GM19395 (cell line): ENCODE measurements around the gene ARHGEF11.

ENCODE experiments used
- ATAC-seq: cut with Tn5 transposase; IDR thresholded peaks from one replicate; pipeline ENCODE4 v1.9.1; 2021; ENCODE audit warnings: mild to moderate bottlenecking, moderate library complexity; ENCODE audit not compliant: unreplicated experiment

ARHGEF11 gene

GRCh38 chr1:156956333-156956732, 89.2 kb downstream of the ARHGEF11 start:
- no peak for ATAC-seq

DNA sequence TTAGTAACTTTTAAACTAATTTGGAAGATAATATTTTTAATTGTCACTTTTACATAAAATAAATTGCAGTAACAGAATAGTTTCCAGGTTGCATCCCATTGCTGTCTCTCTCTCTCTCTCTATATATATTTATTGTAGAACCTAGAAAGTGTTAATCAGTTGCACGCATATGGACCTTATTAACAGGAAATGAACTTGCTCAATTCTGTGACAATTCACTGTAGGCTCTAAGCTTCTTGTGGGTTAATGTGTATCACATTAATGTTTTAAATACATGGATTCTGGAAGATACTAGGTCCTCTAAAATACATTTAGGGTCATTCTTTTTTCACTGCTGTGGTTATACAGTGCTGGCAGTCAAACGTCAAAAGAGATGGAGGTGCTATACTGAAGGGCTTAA, 92.0 kb downstream of the ARHGEF11 start:
- no peak for ATAC-seq

DNA sequence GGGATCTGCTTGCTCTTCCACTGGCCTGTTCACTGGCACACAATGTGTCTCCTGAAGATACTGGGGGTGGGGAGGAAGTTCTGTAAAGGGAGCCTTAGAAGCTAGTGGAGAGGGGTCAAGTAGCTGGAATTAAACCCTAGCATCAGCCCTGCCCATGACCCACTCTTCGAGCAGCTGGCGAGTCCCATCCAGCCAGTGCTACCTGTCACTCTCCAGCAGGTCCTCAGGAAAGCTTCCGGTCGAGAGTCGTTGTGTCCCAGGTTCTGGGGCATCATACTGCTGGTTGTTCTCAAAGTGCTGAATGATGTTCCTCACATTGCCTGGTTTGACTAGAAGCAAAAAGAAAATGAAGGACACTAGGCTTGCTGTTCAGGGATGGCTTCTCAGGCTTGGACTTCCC, 94.2 kb downstream of the ARHGEF11 start:
- ATAC-seq = no peak

- ATAC-seq = no peak
Observed at GRCh38 chr1:156949127-156949526, 96.4 kb downstream of the ARHGEF11 start.

- ATAC-seq = no peak
Observed at GRCh38 chr1:156948708-156949107, 96.8 kb downstream of the ARHGEF11 start.

GRCh38 chr1:156947818-156948525, 97.6 kb downstream of the ARHGEF11 start:
- ATAC-seq = no peak

GRCh38 chr1:156947127-156947526, 98.4 kb downstream of the ARHGEF11 start:
- ATAC-seq = no peak

GRCh38 chr1:156945881-156946661, 99.5 kb downstream of the ARHGEF11 start:
- ATAC-seq = no peak

DNA sequence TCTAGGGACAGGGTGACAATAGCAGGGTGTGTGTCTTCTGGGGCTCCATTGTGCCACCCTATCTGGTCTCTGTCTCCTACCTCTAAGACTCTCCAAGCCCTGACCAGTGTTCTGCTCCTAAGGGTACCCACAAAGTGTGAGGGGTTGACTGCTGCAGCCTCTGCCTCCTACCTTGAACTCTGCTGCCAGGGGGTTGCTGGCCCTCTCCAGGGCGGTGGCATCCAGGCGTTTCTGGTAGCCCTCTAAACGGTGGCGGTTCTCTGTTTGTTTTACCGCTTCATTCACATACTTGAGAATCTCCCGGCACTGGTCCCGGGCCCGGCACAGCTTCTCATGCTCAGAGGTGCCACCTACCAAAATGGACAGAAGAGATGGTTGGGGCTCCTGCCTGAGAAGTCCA, 100.7 kb downstream of the ARHGEF11 start:
- ATAC-seq = no peak

- no peak for ATAC-seq
Observed at GRCh38 chr1:156944268-156944667, 101.3 kb downstream of the ARHGEF11 start.

DNA sequence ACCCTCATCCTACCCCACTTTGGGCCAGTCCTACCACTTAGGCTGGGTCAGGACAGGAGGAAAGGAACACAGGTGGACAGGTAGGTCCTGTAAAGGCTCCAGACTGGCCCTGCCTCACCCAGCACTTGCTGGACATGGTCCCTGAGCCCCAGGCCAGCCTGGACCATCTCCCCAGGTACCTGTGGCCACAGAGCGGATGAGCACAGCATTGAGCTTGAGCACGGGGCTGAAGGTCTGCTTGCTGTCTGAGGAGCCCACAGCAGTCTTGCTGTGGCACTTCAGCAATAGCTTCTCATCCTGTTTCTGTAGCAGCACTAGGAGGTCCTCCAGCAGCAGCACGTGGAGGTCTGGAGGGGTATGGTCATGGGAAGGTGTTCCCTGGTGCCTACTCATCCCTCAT, 101.8 kb downstream of the ARHGEF11 start:
- ATAC-seq = no peak

DNA sequence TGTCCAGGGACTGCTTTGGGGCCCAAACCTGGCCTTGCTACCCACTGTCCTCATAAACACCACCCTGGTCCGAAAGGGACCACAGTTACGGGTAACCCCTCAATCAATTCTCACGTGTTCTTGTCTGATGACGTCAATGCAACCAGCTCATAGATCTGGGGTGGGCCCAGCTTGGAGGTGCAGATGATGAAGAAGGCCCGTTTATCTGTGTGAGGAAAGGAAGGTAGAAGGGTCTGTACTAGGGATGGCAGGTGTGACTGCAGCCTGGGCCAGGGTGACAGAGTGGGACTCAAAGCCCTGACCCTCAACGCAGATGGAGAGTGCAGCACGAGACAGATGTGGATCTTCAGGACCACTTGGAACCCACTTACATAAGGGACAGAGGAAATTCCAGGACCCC, 103.0 kb downstream of the ARHGEF11 start:
- no peak for ATAC-seq

DNA sequence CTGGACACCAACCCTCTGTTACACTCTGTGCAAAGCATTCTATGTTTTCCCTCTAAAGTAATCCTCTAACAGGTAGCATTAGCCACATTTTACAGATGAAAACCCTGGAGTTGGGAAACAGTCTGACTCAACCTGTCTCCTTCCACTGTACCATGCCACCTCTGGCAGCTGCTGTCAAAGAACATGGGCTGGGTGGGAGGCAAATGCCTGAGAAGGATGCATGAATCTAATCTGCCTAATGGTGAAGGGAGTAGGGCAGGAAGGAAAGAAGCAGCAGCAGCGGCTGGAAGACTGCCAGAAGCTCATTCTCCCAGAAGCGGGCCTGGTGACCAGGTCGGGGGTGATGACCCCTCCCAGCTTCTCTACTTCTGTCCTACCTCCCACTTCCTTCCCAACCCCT, 103.4 kb downstream of the ARHGEF11 start:
- ATAC-seq = no peak

DNA sequence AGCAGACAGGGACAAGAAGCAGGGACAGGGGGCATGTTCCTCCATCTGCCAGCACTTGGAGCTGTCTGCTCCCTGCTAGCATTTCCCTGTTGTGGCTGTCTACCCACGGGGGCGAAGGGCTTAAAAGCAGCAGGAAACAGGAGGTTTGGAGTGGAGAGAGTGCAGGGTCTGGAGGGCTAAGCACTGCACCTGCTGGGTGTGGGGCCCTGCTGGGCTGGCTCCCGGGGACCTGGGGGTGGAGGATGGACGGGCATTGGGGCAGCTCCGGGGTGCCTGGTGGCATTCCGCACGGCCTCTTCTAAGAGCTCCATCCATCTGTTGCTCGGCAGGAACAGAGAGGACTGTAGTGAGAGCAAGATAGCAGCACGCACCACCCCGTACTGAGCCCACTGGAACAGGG, 103.9 kb downstream of the ARHGEF11 start:
- no peak for ATAC-seq

DNA sequence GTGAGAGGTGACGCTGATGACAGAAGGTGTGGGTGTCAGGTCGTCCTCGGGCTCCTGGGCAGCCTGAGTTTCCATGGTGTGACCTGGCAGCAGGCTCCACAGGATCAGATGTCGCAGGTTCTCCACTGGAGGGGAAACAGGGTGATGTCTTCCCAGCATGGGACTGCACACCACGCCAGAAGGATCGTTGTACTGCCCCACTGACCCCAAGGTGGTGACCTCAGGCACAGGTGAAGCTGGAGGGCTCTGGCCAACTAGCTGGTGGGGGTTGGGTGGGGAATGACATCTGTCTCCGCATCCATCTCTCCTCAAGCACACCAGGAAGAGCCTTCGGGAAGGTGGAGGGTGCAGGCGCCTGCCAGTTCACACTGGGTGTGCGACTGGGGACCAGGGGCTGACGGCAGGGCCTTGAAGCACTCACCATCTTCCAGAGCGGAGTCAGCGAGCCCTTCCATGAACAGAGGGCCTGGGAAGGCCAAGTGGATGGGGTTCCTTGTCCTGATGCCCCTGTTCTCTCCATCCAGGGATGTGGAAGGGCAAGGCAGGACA, 105.7 kb downstream of the ARHGEF11 start:
- ATAC-seq = no peak

- no peak for ATAC-seq
Observed at GRCh38 chr1:156938813-156939212, 106.7 kb downstream of the ARHGEF11 start.

GRCh38 chr1:156937883-156938282, 107.7 kb downstream of the ARHGEF11 start:
- ATAC-seq = no peak

GRCh38 chr1:156936721-156937220, 108.8 kb downstream of the ARHGEF11 start:
- no peak for ATAC-seq

- no peak for ATAC-seq
Observed at GRCh38 chr1:156936191-156936590, 109.4 kb downstream of the ARHGEF11 start.

- ATAC-seq = no peak
Observed at GRCh38 chr1:156935505-156936128, 109.9 kb downstream of the ARHGEF11 start.

- ATAC-seq = no peak
Observed at GRCh38 chr1:156933136-156933535, 112.4 kb downstream of the ARHGEF11 start.
